NCI-H2081 treated with DMSO at 0.1 percent for 48 hours (cell line): ENCODE results near the gene CHST9.

Source experiments
- DNase-seq: peaks from one replicate; lab custom pipeline; 2025; lab: John Stamatoyannopoulos, UW

Gene CHST9

DNA sequence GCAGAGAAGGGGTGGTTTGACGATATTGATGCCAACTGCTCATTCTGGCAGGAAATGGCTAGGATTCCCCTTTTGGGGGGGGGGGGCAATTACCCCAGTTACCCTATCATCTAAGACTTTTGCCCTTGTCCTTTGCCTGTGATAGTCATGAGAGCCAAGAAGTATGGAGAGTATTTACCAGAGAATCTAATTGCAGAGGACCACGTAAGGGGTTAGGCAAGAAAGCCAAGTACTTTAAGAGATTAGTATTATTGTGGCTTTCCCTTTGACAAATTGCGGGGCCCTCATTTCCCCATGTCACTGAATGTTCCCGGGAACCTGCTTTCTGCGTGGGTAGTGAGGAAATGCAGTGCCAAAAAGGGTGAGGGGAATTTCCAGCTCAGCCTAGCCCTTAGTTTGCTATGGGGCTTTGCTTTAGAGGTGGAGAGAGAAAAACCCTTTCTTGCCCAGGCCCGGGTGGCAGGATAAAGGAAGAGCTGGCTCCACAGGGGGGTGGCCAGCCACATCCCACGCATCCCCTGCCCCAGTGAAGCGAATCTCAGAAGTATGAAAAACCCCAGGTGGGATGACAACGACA is 321.1 kb downstream of the CHST9 start:
- no peak for DNase-seq

DNA sequence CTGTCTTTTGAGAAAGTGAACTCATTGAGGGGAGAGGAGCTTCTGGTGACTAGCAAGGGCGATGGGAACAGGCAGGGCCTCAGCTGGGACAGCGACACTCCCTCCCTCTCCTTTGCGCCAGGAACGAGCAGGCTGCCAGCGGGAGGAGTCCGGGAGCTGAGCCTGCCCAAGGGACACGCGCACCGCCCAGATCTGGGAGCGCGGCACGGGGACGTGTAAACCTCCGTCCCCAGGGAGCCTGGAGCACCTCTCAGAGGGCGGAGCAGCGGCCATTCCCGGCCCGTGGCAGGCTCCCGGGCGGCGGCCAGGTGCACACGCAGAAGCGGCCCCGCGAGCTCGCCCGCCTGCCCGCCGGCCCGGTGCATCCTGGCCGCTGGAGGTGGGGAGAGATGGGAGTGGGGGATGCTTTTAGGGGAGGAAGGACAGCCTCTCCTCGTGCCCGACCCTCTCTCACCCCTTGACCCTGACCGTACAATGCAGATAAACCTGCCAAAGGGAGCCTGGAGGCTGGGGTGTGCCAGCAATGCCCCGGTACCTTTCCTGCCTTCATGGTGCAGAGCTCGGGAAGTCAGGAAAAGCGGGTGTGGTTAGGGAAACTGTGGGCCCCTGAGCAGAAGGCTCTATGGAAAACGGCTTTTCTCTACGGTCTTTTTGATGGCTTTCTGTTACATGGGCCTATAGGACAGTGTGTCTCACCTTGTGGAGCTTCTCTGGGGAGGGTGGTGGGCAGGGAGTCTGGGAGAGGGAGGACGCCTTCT is 321.8 kb downstream of the CHST9 start:
- peak; percentile 14 for DNase-seq

DNA sequence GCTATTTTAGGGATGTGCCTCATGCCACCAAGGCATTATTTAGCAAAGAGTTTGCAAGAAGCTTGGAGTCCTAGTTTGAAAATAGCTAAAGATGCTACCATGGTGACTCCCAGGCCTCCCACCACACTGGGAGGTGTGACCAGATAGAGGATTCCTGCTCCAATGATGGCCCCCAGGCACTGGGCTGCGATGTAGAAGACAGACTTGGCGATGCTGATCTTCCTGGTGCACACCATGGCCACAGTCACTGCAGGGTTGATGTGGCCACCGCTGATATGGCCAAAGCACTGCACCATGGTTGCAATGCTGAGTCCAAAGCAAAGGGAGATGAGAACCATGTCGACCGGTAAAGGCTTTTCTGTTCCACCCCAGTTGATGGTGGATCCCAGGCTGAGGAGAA is 323.0 kb downstream of the CHST9 start:
- no peak for DNase-seq
